Loucy (cell line): ENCODE results near the gene RO60.

Experiments used
- H2AFZ ChIP-seq: fragments of 200-600 bp; sonication (generic); 2 replicates; pipeline ENCODE4 v1.6.0; 2016; ENCODE audit warnings: antibody characterized with exemption, mild to moderate bottlenecking, low read length, moderate library complexity
- H3F3A ChIP-seq: fragments of 200-600 bp; 2 replicates; pipeline ENCODE4 v1.6.0; 2016; ENCODE audit warnings: antibody characterized with exemption, low read depth, mild to moderate bottlenecking
- H3K27me3 ChIP-seq: fragments of 200-600 bp; sonication (generic); 2 replicates; pipeline ENCODE4 v1.6.1; 2014; ENCODE audit warnings: low read length, mild to moderate bottlenecking; ENCODE audit not compliant: insufficient read depth, poor library complexity, severe bottlenecking
- H3K36me3 ChIP-seq: fragments of 200-600 bp; sonication (generic); 2 replicates; pipeline ENCODE4 v1.6.1; 2016; ENCODE audit warnings: low read length; ENCODE audit not compliant: insufficient read depth
- H3K4me1 ChIP-seq: fragments of 200-600 bp; sonication (generic); 2 replicates; pipeline ENCODE4 v1.5.1; 2014; ENCODE audit warnings: low read length, mild to moderate bottlenecking; ENCODE audit not compliant: insufficient read depth, poor library complexity, severe bottlenecking
- H3K4me2 ChIP-seq: fragments of 200-600 bp; sonication (generic); 2 replicates; pipeline ENCODE4 v1.6.0; 2014; ENCODE audit warnings: antibody characterized with exemption, low read length, low read depth, mild to moderate bottlenecking; ENCODE audit not compliant: poor library complexity, severe bottlenecking
- H3K4me3 ChIP-seq: fragments of 200-600 bp; sonication (generic); 2 replicates; pipeline ENCODE4 v1.5.1; 2014; ENCODE audit warnings: low read length, mild to moderate bottlenecking, mixed read lengths; ENCODE audit not compliant: poor library complexity, severe bottlenecking
- H3K79me2 ChIP-seq: fragments of 200-600 bp; sonication (generic); 2 replicates; pipeline ENCODE4 v1.6.1; 2014; ENCODE audit warnings: low read length; ENCODE audit not compliant: insufficient read depth
- H3K9ac ChIP-seq: fragments of 200-600 bp; sonication (generic); 2 replicates; pipeline ENCODE4 v1.6.0; 2014; ENCODE audit warnings: mild to moderate bottlenecking, low read depth, low read length, moderate library complexity; ENCODE audit not compliant: poor library complexity, severe bottlenecking
- H3K9me2 ChIP-seq: fragments of 200-600 bp; sonication (generic); replicated peaks from 2 replicates; pipeline ENCODE4 v1.6.1; 2016; ENCODE audit warnings: low read depth, low read length, mixed read lengths
- H3K9me3 ChIP-seq: fragments of 200-600 bp; sonication (generic); 2 replicates; pipeline ENCODE4 v1.6.1; 2014; ENCODE audit warnings: mild to moderate bottlenecking, antibody characterized with exemption, low read length, low read depth; ENCODE audit not compliant: insufficient read depth
- H4K20me1 ChIP-seq: fragments of 200-600 bp; sonication (generic); 2 replicates; pipeline ENCODE4 v1.6.0; 2014; ENCODE audit warnings: antibody characterized with exemption, low read length, mild to moderate bottlenecking; ENCODE audit not compliant: insufficient read depth, poor library complexity, severe bottlenecking
- CTCF ChIP-seq: fragments of 200-600 bp; sonication (generic); conservative IDR thresholded peaks from 2 replicates; pipeline ENCODE4 v1.5.1; 2014; ENCODE audit warnings: mild to moderate bottlenecking, antibody characterized with exemption, low read length
- EZH2phosphoT487 ChIP-seq: fragments of 200-600 bp; IDR thresholded peaks from 2 replicates; pipeline ENCODE4 v1.6.1; 2018; ENCODE audit warnings: antibody characterized with exemption, mild to moderate bottlenecking, moderate library complexity, borderline replicate concordance

The RO60 gene

GRCh38 chr1:193059282-193060114 lies at the start of gene RO60, which contains the start of gene UCHL5:
Gene RO60 (plus strand): TSS chr1:193059612. CDS start chr1:193069055, 9,443 bp downstream.
Gene UCHL5 (minus strand): TSS chr1:193059360. CDS start chr1:193059260, 100 bp downstream.
- Histone ChIP-seq H3F3A (no peaks in the 10 kb centered on the region), H3K36me3 (no peaks in the 10 kb centered on the region), H2AFZ (peak within 1 kb of the TSS; percentile 91), H3K79me2 (peaks cover 92% of the 10 kb centered on the region), H4K20me1 (peaks cover 55% of the 10 kb centered on the region), H3K9me2 (no peaks in the 10 kb centered on the region), H3K27me3 (no peaks in the 10 kb centered on the region), H3K4me2 (peak within 1 kb of the TSS; percentile 91), H3K9me3 (no peaks in the 10 kb centered on the region), H3K9ac (peak within 1 kb of the TSS; percentile 95), H3K4me3 (peak within 1 kb of the TSS; percentile 90), H3K4me1 (peaks cover 48% of the 10 kb centered on the region)
- TF ChIP-seq EZH2phosphoT487 (no peak), CTCF (no peak)

GRCh38 chr1:193011406-193011805 lies 48.0 kb upstream of the RO60 start:
- Histone ChIP-seq H3K9me2 (no peaks in the 10 kb centered on the region), H3K27me3 (no peaks in the 10 kb centered on the region), H4K20me1 (no peaks in the 10 kb centered on the region), H3K9me3 (no peaks in the 10 kb centered on the region), H2AFZ (no peak overlapping the region), H3K36me3 (0 out of 2 replicates have a peak, but pooled peaks cover 5% of the 10 kb centered on the region), H3K79me2 (no peaks in the 10 kb centered on the region), H3K9ac (no peak overlapping the region), H3K4me1 (no peaks in the 10 kb centered on the region), H3F3A (no peaks in the 10 kb centered on the region), H3K4me3 (no peak overlapping the region), H3K4me2 (no peak overlapping the region)
- TF ChIP-seq EZH2phosphoT487: no peak
- no peak for TF ChIP-seq CTCF

- Histone ChIP-seq H3K36me3 (peaks cover 8% of the 10 kb centered on the region; the same call in 1 of the 2 replicates), H3K9me2 (no peaks in the 10 kb centered on the region), H3K4me3 (no peak overlapping the region), H3K4me2 (no peak overlapping the region), H3F3A (no peaks in the 10 kb centered on the region), H3K9ac (no peak overlapping the region), H3K4me1 (no peaks in the 10 kb centered on the region), H3K27me3 (no peaks in the 10 kb centered on the region), H4K20me1 (no peaks in the 10 kb centered on the region), H3K9me3 (no peaks in the 10 kb centered on the region), H2AFZ (no peak overlapping the region), H3K79me2 (no peaks in the 10 kb centered on the region)
- TF ChIP-seq EZH2phosphoT487 (no peak), CTCF (no peak)
These were observed 46.4 kb upstream of the RO60 start for GRCh38 chr1:193013005-193013404.
